Measurements from ENCODE around the gene CRP.
"Not testable (repeated sequence)": the region's sequence is repeated elsewhere in the genome, so short reads cannot be mapped to it uniquely, and the experiment has no call there.

The CRP gene, protein sequence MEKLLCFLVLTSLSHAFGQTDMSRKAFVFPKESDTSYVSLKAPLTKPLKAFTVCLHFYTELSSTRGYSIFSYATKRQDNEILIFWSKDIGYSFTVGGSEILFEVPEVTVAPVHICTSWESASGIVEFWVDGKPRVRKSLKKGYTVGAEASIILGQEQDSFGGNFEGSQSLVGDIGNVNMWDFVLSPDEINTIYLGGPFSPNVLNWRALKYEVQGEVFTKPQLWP

DNA sequence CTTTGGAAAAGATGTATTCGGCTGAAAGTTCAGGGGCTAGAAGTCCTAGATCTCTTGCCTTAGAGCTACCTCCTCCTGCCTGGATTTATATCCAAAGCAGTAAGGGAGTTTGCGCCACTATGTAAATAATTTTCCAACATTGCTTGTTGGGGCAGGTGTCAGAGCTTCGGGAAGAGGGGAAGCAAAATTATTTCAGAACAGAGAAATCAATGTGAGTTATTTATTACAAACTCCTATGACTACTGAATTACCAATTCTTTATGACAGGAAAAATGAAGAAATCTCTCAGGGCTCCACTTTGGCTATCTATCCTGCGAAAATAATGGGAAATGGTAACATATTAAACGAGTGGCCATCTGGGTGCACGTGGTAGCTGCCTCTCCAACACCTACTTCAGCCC lies at the start of gene CRP:
Gene CRP (minus strand): TSS at position 61 of the 400 bp plus-strand sequence. CDS start 104 bp downstream, outside the sequence.
- no peak for DNase-seq (ENCODE audit: low read depth in 2 of 2)

DNA sequence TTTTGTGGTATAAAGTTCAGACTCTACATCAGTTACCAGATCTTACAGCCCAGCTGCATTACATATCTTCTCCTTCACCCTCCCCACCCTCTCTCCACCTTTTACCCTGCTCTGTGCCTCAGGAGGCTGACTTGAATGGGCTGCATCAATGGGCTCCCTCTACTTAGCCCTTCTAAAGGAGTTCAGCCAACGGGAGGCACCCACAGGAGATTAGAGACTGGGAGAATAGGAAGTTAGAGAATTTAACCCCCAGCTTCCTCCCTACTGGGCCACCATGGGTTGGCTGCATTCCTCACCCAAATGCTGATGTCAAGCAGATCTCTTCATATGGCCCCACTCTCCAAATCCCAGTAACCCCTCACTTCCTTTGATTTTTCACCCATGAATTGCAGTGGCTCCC lies 49.3 kb upstream of the CRP start:
- DNase-seq (ENCODE audit: low read depth in 2 of 2): no peak

DNA sequence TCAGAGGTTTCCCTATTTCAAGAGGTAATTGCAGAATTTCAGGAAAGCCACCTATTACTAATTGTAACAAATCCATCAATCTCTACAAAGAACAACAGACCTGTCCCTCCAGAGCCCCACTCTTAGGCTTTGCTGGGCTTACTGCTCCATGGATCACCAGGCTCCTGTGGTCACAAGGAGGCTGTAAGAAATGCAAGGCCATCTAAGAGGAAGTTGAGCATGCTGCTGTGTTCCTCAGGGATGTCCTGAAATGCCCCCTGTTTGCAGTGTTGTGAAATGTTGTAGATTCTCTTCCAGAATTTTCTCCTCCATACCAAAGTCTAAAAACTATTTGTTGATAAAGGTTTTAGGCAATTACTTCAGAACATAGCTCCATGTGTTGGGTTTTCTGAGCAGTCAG lies 42.0 kb upstream of the CRP start:
- no peak for DNase-seq (ENCODE audit: low read depth in 2 of 2)

DNA sequence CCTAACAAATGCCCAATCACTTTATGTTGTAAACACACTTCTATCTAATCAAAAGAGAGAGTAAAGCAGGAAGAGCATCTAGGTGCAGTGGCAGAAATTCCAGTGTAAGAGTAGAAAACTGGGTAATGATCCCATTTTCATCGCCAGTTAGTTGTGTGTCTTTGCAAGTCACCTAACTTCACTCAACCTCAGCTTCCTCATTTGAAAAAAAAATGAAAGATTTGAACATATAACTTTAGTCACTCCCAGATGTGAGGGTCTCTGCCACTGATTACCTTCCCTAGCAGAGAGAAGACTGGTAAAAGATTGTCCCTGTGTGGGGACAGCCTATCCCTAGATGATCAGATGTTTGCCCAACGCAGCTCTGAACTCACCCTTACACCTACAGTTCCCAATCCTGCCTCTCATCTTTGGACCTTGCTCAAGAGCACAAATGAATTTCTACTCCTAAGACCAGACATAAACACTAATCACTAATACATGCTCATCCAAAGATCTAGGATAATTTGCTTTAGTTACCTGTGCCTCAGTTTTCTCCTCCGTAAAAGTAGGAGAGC lies 41.1 kb upstream of the CRP start:
- DNase-seq (ENCODE audit: low read depth in 2 of 2): no peak

DNA sequence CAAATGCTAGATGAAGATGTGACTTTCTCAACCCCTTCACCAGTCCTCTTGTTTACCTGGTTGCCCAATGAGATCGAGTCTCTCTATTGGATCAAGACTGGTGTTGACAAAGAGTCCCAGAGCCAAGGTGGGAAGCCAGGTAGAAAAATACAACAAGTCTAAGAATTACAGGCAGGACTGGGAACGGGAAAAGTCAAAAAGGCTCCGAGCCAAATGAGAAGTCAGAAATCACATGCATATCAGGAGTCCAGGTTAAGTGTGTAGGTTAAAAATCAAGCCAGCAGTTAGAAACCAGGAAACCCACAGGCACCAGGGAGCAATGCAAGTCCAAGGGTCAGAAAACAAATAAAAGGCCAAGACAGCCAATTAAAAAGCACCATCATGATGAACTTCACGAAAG lies 39.0 kb upstream of the CRP start:
- DNase-seq (ENCODE audit: low read depth in 2 of 2): no peak

DNA sequence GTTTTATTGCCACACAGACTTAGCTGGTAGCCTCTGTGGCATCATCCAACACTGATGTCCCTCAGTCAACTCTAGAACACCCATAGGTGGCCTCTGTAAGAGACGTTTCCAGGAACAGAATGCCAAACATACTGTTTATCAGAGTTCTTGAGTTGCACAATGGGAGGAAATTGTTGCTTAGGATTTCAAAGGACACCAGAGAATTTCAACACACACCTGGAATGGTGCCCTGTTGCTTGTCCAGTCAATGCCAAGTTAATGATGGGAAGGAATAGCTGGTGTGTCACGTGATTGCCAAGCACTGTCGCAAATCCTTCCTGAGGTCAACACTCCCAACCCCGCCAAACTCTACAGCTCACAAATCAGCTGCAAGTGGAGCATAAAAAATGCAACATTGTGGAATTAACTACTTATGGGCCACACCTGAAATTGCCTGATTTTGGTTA lies 37.8 kb upstream of the CRP start:
- peak in 1 of 2 experiments; percentile 0 for DNase-seq (ENCODE audit: low read depth in 2 of 2)

DNA sequence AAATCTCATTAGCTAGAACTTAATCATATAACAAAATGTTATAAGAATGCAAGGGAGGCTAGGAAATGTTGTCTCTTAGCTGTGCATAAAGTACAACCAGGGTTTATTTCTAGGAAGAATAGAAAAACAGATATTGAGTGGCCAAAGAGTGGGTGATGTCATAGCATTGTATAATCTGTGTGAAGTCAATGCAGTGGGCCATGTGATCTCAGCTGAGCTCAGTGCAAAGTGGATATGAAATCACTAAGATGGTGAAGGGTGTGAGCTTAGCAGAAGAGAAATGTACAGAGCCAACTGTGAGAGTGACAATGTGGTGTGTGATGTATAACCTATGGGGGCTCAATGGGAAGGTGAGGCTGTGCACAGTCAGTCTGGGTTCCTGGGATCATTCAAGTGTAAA lies 36.6 kb upstream of the CRP start:
- DNase-seq (ENCODE audit: low read depth in 2 of 2): no peak

DNA sequence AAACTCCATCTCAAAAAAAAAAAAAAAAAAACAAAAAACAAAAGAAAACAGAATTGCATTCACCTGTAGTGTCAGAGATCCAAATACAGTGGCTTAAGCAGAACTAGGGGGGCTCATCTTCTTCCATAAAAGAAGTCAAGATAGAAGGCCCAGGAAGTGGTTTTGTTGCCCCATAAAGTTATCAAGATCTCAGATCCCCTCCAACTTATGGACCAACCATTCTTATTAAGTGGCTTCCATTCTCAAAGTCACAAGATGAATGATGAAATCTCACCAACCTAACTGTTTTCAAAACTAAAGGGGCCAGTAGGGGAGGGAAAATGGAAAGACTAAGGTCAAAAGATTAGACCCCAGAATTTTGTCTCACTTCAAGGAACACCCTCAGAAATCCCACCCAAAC lies 36.2 kb upstream of the CRP start:
- DNase-seq (ENCODE audit: low read depth in 2 of 2): no peak

DNA sequence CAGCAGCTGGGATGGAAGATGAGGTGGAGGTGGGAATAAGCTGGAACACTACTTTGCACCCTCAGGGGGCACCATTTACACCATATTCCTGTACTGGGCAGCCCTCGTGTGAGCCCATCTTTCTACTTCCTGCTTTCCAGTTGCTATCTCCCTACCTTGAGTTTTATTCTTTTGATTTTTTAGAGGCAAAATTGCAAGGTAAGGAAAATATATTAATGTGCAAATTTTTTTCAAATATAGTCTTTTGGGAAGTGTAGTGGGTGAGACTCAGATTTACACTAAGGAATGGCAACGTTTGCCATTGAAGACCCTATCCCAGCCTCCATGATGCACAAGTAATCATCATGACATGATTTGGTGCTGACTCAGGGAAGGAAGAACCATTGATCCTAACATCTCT lies 35.2 kb upstream of the CRP start:
- no peak for DNase-seq (ENCODE audit: low read depth in 2 of 2)

DNA sequence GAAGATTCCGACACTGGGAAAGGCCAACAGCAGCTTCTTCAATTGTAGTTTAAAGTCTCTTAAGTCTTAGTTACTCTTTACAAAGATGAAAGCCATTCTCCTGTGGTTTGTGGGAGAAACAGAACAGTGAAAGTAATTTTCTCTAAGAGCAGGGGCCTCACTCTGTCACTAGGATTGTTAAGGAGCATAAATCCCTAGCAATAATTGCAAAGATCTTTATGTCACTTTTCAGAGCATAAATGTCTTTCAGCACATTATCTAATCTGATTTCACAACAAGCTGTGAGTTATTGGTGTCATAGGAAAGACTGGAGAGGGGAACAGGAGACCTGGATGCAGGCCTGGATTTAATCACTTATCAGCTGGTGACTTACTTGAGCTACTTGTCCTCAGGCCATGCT lies 34.0 kb upstream of the CRP start:
- DNase-seq (ENCODE audit: low read depth in 2 of 2): no peak

DNA sequence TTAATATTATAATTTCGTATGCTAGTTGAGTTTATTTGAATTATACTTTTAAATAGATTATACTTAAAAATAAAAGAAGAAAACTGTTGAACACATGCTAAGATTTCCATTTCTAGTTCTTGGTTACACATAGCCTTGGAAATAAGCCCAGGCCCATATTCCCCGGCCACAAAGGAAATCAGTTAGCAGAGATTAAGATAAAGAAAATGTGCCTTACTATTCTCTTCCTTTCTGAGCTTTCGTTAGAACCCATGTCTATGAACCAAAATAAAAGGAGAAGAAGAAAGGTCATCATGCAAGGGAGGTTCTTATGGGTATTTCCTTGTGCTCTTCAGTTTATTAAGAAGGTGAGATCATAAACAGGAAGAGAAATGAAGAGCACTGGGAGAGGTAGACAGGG lies 32.3 kb upstream of the CRP start:
- no peak for DNase-seq (ENCODE audit: low read depth in 2 of 2)

DNA sequence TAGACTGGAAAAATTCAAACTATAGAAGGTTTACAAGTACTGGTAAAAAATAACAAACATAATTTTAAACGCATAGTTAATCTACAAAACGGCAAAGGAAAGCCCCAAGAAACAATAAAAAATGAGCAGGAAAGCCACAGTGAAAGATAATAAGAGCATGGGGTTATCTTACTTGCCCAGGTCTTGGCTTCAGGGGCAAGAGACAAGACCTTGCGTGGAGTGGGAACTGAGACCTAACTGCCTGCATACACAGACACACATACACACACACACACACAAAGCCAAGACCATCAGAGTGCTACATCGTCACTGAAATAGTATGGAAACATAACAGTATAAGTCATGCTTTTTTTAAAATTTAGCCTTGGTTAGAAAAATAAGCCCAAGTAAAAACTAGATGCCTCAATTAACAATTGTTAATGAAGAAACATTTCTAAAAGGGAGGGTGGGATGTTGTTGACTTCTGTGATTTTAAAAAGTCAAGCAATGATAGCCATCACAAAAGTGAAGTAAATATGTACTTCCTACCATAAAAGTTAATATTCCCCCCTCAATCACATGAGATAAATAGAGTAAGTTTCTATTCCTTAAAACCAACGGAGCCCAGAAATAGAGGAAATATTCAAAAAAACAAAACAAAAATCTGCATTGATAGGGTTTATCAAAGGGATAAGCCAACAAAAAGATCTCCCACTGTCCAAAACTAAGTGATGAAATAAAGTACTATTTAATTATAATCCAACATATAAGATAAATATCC lies 29.4 kb upstream of the CRP start:
- DNase-seq (ENCODE audit: low read depth in 2 of 2): no peak

DNA sequence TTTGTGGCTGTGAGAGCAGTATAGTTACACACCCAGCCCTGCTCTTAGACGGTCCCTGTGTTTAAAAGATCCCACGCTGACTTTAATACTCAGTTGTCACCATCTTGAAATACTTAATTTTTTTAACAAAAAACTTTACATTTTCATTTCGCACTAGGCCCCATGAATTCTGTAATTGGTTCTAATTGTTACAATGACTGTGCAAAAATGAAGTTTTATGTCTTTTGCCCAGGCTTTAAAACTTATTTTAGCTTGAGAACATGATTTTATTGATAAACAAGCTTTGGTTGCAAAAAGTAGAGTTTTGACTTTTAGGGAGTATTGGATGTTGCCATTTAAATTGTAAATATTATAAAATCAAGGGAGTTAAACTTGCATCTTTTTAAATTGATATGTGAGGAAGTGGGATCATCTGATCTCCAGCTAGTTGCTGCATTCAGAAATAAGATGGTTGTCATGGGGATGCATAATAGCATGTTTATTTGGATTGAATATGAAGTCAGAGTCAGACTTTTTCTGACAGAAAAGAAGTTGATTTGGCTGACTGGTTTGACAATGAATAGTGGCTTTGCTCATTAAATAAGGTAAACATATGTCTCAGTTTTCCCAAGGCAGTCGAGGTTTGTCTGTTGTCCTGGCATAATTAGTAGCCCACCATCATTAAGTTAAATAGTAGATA lies 23.0 kb upstream of the CRP start:
- DNase-seq (ENCODE audit: low read depth in 2 of 2): no peak

DNA sequence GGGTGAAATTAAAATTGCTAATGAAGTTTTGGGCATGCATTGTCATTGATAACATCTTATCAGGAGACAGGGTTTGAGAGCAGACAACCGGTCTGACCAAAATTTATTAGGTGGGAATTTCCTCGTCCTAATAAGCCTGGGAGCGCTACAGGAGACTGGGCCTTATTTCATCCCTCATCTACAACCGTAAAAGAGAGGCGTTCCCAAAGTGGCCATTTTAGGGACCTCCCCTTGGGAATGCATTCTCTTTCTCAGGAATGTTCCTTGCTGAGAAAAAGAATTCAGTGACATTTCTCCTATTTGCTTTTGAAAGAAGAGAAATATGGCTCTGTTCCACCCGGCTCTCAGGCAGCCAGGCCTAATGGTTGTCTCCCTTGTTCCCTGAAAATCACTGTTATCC lies 8.8 kb upstream of the CRP start:
- not testable (repeated sequence) for DNase-seq (ENCODE audit: low read depth in 2 of 2)

DNA sequence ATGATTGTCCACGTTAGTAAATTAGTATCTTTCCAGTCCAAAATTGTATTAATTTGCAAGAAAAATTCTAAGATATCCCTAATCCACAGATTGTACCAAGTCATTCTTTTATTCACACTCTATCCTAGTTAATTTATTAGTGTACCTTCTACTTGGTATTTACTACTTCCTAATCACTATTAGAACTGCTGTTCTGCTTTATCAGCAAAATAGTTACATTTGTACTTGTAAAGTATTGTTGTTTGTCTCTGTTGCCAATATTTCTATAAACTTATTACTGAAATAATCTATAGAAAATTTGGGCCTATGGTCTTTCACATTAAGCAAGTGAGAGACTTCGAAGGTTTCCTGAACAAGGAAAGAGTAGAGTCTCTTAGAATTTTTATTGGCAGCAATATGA lies 5.6 kb upstream of the CRP start:
- no peak for DNase-seq (ENCODE audit: low read depth in 2 of 2)

DNA sequence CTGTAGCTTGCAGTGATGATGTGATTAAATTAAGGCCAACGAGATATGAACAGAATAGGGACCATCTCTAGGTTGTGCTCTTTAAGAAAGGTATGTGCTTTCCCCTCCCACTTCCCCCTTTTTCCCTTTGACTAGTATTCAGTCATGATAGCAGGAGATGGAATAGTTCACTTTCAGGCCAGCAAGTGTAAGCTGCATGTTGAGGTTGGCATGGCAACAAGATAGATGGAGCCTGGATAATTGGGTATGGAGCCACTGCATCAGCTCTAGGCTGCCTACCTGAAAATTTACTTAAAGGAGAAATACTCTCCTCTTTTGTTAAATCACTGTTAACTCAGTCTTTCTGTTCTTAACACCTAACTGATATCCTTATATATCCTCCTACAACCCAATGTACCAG lies 1.5 kb upstream of the CRP start:
- no peak for DNase-seq (ENCODE audit: low read depth in 2 of 2)

DNA sequence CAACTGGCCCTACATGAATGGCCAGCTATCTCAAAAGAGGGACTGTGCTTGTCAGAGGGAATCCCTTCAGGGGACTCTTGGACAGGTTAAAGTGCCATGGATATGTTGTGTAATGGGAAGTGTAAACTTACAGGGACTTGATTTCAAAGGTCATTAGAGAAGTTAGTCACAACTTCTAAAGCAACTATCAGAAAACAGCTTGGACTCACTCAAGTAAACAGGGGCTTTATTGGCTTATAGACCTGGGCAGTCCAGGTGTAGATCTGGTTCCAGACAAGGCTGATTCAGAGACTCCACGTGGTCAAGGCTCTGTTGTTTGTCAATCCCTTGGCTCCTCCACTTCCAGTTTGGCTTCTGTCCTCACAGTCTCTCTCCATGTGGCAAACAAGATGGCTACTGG lies 2.3 kb downstream of the CRP start:
- no peak for DNase-seq (ENCODE audit: low read depth in 2 of 2)

DNA sequence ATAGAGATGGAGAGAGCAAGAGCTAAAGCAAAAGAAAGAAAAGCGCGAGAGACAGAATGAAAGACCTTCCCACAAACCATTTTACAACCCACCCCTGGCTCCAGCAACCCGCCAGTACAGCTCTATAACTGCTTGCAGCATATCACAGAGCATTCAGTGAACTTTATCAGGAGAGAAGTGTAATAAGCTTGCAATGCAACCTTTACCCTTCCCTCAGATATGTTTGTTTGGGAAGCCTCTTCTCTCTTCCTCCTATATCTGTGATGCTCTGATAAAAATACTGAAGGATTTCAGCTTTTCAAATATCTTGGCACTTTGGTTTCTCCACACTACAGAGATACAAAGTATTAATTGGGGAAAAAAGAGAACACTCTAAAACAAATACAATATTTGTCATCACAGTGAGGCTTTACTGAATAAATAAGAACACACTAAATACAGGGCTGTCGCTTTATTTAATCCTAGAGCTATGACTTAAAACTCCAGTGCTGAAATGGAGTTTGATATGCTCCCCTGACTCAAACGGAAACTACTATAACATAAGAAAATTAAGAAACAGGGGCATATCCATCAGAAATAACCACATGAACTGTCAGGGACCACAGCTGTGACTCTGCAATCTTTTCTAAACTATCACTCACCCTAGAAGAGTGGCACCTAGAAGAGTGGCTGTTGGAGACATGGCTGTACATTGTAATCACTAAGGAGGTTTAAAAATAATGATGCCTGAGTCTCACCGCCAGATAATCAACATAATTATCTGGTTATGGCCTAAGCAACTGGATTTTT lies 6.7 kb downstream of the CRP start:
- no peak for DNase-seq (ENCODE audit: low read depth in 2 of 2)

DNA sequence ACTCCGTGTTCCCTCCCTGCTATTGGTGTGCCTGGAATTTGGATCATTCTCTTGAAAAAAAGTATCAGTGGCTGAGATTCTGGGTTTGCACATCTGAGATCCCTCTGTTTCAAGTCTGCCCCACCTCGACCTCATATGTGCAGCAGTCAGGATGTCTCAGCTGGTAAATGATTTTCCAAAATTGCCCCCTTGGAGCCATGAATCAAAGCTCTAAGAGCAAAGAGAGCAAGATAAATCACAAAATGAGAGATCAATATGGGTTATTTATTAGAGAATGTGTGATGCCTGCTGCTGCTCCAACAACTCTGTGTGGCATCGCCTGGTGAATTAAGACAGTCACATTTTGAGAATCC lies 8.5 kb downstream of the CRP start:
- no peak for DNase-seq (ENCODE audit: low read depth in 2 of 2)

DNA sequence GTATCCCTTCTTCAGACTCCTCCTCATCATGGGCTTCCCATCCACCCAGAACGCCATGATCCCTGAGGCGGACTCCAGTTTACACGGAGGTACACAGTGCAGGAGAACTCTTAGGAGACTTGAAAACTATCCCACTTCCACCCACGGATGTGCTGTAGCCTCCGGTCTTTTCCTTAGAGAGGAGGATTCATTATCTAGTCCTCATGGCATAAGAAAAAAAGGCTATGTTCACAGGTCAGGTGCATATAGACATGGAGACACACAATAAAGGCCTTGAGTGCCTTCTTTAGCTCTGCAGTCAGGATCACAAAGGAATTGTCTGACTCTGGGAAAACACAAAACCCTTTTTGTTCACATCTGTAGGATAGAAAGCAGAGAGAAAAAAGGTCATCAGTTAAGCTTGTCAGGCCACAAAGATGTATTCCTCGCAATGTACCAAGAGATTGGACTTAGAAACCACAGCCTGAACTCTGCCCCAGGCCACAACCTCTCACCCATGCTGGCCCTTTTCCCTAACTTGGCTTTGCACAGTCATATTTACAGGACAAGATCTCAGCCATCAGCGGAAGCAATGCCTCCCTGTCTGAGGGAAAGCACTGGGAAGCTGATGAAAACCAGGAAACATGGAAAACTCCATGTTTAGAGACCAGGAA lies 9.0 kb downstream of the CRP start:
- no peak for DNase-seq (ENCODE audit: low read depth in 2 of 2)

DNA sequence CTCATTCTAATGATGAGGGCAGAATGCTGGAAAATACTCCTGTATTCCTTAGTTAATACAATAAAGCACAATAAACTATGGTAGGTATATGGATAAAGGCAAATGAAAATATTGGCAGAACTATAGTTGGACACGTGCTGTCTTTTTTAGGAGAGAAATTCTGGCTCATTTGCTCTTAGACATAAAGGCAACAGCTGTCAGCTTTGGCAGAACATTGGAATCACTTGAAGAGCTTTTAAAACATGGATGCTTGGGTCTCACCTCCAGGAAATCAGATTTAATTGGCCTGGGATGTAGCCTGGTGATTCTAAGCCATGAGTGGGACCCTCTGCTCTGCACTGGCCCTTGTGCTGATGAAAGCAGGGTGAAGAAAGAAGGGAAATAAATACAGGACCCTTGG lies 9.9 kb downstream of the CRP start:
- DNase-seq (ENCODE audit: low read depth in 2 of 2): no peak

DNA sequence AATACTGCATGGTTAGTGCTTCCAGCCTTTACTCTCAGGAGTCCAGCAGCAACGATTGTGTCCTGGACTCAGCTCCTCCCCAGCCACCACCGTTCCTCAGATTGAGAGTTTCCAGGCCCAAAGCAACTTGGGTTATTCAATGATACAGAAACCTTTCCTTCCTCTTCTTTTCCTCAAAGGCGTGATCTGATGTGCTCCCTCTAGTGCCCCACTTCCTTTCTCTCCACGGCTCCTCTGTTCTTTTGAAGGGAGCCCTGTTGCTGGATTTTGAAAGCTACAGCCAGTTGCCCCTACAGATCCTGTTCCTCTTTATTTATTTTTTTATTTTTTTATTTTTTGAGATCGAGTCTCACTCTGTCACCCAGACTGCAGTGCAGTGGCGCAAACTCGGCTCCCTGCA lies 14.1 kb downstream of the CRP start:
- no peak for DNase-seq (ENCODE audit: low read depth in 2 of 2)

Data from fibroblast of skin of left quadriceps (primary cell).